ENCODE results near the gene ANKS3.

Gene ANKS3

GRCh38 chr16:4753227-4753626 lies 19.2 kb upstream of the ANKS3 start:
- Histone ChIP-seq H3K9ac (ENCODE audit: low read length in 2 of 2) (no peak overlapping the region), H3K27me3 (ENCODE audit: control insufficient read depth in 1 of 2, insufficient read depth in 2 of 2, low read length in 2 of 2) (no peaks in the 10 kb centered on the region), H3K9me3 (ENCODE audit: control insufficient read depth in 2 of 2, low read length in 2 of 2) (peaks cover 0 to 3% of the 10 kb centered on the region in 2 donors), H3K4me3 (ENCODE audit: low read length in 2 of 2) (no peak overlapping the region), H3K27ac (ENCODE audit: low read length) (no peak overlapping the region), H3K36me3 (ENCODE audit: control insufficient read depth in 2 of 2, insufficient read depth in 2 of 2, low read length in 2 of 2) (peaks cover 30 to 45% of the 10 kb centered on the region in 2 donors), H3K4me1 (ENCODE audit: control insufficient read depth, insufficient read depth, low read length) (no peaks in the 10 kb centered on the region)

DNA sequence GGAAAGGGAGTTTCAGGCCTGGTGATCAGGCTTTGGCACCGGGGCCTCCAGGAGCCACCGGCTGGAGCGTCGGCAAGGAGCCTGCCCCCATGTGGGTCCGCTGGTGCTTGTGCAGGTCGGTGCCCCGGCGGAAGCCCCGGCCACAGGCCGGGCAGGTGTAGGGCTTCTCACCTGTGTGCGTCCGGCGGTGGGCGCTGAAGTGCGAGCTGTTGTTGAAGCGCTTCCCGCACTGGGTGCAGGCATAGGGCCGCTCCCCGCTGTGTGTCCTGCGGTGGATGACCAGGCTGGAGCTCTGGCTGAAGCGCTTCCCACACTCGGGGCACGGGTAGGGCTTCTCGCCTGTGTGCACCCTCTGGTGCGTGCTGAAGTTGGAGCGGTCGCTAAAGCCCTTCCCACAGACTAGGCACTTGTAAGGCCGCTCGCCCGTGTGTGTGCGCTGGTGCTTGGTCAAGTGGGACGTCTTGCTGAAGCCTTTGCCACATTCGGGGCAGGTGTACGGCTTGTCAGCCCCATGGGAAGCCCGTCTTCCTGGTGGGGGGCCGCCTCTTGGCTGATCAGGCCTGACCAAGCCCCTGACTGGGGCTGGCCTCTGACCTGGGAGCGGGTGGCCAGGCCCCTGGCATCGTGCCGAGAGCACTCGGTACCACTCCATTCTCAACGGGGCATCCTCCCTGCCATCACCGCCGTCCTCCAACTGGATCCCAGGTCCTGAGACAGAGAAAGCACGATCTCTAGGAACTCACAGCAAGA lies 18.5 kb upstream of the ANKS3 start:
- Histone ChIP-seq H3K27ac (ENCODE audit: low read length) (no peak overlapping the region), H3K27me3 (ENCODE audit: control insufficient read depth in 1 of 2, insufficient read depth in 2 of 2, low read length in 2 of 2) (no peaks in the 10 kb centered on the region), H3K4me3 (ENCODE audit: low read length in 2 of 2) (no peak overlapping the region), H3K9me3 (ENCODE audit: control insufficient read depth in 2 of 2, low read length in 2 of 2) (peaks cover 0 to 3% of the 10 kb centered on the region in 2 donors), H3K4me1 (ENCODE audit: control insufficient read depth, insufficient read depth, low read length) (peaks cover under 1% of the 10 kb centered on the region), H3K36me3 (ENCODE audit: control insufficient read depth in 2 of 2, insufficient read depth in 2 of 2, low read length in 2 of 2) (peaks cover 28 to 41% of the 10 kb centered on the region in 2 donors), H3K9ac (ENCODE audit: low read length in 2 of 2) (no peak overlapping the region)

DNA sequence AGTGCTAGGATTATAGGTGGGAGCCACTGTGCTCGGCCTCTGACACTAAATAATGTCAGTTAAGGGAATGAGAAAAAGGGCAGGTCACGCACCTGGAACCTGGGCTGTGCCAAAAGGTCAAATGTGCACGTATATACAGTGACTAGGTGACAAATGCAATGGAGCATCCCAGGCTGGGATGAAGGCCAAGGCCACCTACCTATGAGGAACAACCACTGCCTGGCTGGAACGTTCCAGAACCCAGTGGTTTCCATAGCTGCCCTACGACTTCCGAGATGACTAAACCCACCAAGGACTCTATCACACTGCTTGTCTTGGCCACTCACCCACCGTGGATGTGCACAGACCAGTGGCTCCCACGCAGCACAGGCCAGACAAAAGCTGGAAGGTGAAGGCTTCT lies 16.8 kb upstream of the ANKS3 start:
- no peak overlapping the region for H3K27ac ChIP-seq (ENCODE audit: low read length)
- peaks cover 28 to 39% of the 10 kb centered on the region in 2 donors for H3K36me3 ChIP-seq (ENCODE audit: control insufficient read depth in 2 of 2, insufficient read depth in 2 of 2, low read length in 2 of 2)
- H3K4me3 ChIP-seq (ENCODE audit: low read length in 2 of 2), result no peak overlapping the region

GRCh38 chr16:4749700-4750257 lies 15.7 kb upstream of the ANKS3 start:
- Histone ChIP-seq H3K9ac (ENCODE audit: low read length in 2 of 2) (no peak overlapping the region), H3K36me3 (ENCODE audit: control insufficient read depth in 2 of 2, insufficient read depth in 2 of 2, low read length in 2 of 2) (peaks cover 27 to 33% of the 10 kb centered on the region in 2 donors)

More for the DNA sequence above, 16.8 kb upstream of the ANKS3 start:
- Histone ChIP-seq H3K27me3 (ENCODE audit: control insufficient read depth in 1 of 2, insufficient read depth in 2 of 2, low read length in 2 of 2) (no peaks in the 10 kb centered on the region), H3K4me1 (ENCODE audit: control insufficient read depth, insufficient read depth, low read length) (peaks cover 13% of the 10 kb centered on the region), H3K9ac (ENCODE audit: low read length in 2 of 2) (no peak overlapping the region), H3K9me3 (ENCODE audit: control insufficient read depth in 2 of 2, low read length in 2 of 2) (peaks cover 0 to 3% of the 10 kb centered on the region in 2 donors)

DNA sequence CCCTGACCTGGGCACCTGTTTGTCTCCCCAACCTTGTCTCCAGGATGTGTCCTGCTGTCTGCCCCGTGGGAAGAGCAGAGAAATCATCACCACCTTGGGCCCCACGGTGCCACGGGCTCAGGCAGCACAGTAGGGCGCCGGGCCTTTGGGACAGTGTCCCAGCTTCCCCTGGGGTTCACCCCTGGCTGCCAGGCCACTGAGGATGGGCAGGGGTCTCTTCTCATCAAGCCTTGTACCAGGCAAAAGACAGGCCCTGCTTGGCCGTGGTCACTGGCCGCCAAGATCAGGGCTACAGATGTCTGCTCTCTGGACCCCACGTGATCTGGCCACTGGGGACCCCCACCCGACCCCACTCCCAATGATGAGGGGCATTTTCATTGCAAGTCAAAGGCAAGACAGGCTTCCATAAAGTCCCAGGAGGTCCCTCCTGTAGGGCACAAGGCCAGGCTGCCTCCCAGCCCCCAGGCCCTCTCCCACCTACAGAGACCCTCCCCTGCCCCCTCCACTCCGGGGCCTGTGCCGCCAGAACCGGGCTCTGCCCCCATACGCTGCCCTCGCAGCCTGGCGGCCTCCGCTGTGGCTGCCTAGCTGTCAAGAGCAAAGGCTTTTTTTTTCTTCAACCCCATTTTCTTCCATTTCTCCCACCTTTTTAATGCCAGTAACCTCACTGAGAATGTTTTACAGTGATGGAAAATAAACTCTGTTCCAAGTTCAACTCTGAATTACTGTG lies 14.8 kb upstream of the ANKS3 start:
- no peaks in the 10 kb centered on the region for H3K9me3 ChIP-seq (ENCODE audit: control insufficient read depth in 2 of 2, low read length in 2 of 2)
- H3K27ac ChIP-seq (ENCODE audit: low read length), result no peak overlapping the region
- no peak overlapping the region for H3K4me3 ChIP-seq (ENCODE audit: low read length in 2 of 2)
- H3K27me3 ChIP-seq (ENCODE audit: control insufficient read depth in 1 of 2, insufficient read depth in 2 of 2, low read length in 2 of 2), result no peaks in the 10 kb centered on the region
- H3K36me3 ChIP-seq (ENCODE audit: control insufficient read depth in 2 of 2, insufficient read depth in 2 of 2, low read length in 2 of 2), result peaks cover 25 to 29% of the 10 kb centered on the region in 2 donors
- H3K9ac ChIP-seq (ENCODE audit: low read length in 2 of 2), result no peak overlapping the region
- peaks cover 13% of the 10 kb centered on the region for H3K4me1 ChIP-seq (ENCODE audit: control insufficient read depth, insufficient read depth, low read length)

More at GRCh38 chr16:4749700-4750257, 15.7 kb upstream of the ANKS3 start:
- H3K9me3 ChIP-seq (ENCODE audit: control insufficient read depth in 2 of 2, low read length in 2 of 2), result peaks cover 0 to 2% of the 10 kb centered on the region in 2 donors
- no peak overlapping the region for H3K4me3 ChIP-seq (ENCODE audit: low read length in 2 of 2)
- H3K4me1 ChIP-seq (ENCODE audit: control insufficient read depth, insufficient read depth, low read length), result peaks cover 13% of the 10 kb centered on the region
- no peak overlapping the region for H3K27ac ChIP-seq (ENCODE audit: low read length)
- H3K27me3 ChIP-seq (ENCODE audit: control insufficient read depth in 1 of 2, insufficient read depth in 2 of 2, low read length in 2 of 2), result no peaks in the 10 kb centered on the region

GRCh38 chr16:4747906-4748681 lies 14.0 kb upstream of the ANKS3 start:
- Histone ChIP-seq H3K4me1 (ENCODE audit: control insufficient read depth, insufficient read depth, low read length) (peaks cover 19% of the 10 kb centered on the region), H3K27me3 (ENCODE audit: control insufficient read depth in 1 of 2, insufficient read depth in 2 of 2, low read length in 2 of 2) (no peaks in the 10 kb centered on the region), H3K9me3 (ENCODE audit: control insufficient read depth in 2 of 2, low read length in 2 of 2) (no peaks in the 10 kb centered on the region), H3K9ac (ENCODE audit: low read length in 2 of 2) (no peak overlapping the region), H3K27ac (ENCODE audit: low read length) (no peak overlapping the region), H3K36me3 (ENCODE audit: control insufficient read depth in 2 of 2, insufficient read depth in 2 of 2, low read length in 2 of 2) (peaks cover 21 to 22% of the 10 kb centered on the region in 2 donors), H3K4me3 (ENCODE audit: low read length in 2 of 2) (no peak overlapping the region)

DNA sequence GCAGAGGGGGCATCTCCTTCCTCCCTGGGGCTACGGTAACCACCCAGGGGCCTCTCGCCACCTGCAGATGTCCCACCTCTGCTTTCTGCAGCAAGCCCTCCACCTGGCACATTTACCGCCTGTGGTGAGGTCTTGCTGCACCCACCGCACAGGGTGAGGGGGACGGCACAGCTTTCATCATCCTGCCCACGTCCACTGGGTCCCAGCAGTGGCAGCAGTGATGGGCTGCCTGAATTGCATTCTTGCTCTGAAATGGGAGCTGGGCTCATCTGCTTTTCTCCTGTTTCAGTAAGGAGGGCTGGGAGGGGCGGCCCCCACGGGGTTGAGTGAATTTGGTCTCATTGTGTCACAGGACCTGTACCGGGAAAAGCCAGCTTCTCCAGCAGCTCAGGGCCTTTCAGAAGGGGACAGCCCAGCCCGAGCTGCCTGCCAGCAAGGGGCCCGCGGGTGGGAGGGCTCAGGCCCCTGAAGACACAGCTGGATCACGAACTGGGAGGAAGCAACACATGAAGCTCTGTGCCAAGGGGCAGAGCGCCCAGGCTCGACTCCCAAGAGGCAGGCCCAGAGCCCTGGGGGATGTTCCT lies 13.0 kb upstream of the ANKS3 start:
- Histone ChIP-seq H3K9ac (ENCODE audit: low read length in 2 of 2) (no peak overlapping the region), H3K4me1 (ENCODE audit: control insufficient read depth, insufficient read depth, low read length) (peaks cover 22% of the 10 kb centered on the region), H3K36me3 (ENCODE audit: control insufficient read depth in 2 of 2, insufficient read depth in 2 of 2, low read length in 2 of 2) (peaks cover 12 to 14% of the 10 kb centered on the region in 2 donors)

GRCh38 chr16:4746215-4746614 lies 12.1 kb upstream of the ANKS3 start:
- Histone ChIP-seq H3K9me3 (ENCODE audit: control insufficient read depth in 2 of 2, low read length in 2 of 2) (no peaks in the 10 kb centered on the region), H3K27ac (ENCODE audit: low read length) (no peak overlapping the region), H3K27me3 (ENCODE audit: control insufficient read depth in 1 of 2, insufficient read depth in 2 of 2, low read length in 2 of 2) (no peaks in the 10 kb centered on the region), H3K4me1 (ENCODE audit: control insufficient read depth, insufficient read depth, low read length) (peaks cover 22% of the 10 kb centered on the region), H3K9ac (ENCODE audit: low read length in 2 of 2) (no peak overlapping the region), H3K4me3 (ENCODE audit: low read length in 2 of 2) (no peak overlapping the region), H3K36me3 (ENCODE audit: control insufficient read depth in 2 of 2, insufficient read depth in 2 of 2, low read length in 2 of 2) (peaks cover 4 to 6% of the 10 kb centered on the region in 2 donors)

More for the DNA sequence above, 13.0 kb upstream of the ANKS3 start:
- no peak overlapping the region for H3K4me3 ChIP-seq (ENCODE audit: low read length in 2 of 2)
- no peaks in the 10 kb centered on the region for H3K9me3 ChIP-seq (ENCODE audit: control insufficient read depth in 2 of 2, low read length in 2 of 2)
- no peak overlapping the region for H3K27ac ChIP-seq (ENCODE audit: low read length)
- no peaks in the 10 kb centered on the region for H3K27me3 ChIP-seq (ENCODE audit: control insufficient read depth in 1 of 2, insufficient read depth in 2 of 2, low read length in 2 of 2)

GRCh38 chr16:4745274-4745569 lies 11.2 kb upstream of the ANKS3 start:
- peaks cover 0 to 2% of the 10 kb centered on the region in 2 donors for H3K36me3 ChIP-seq (ENCODE audit: control insufficient read depth in 2 of 2, insufficient read depth in 2 of 2, low read length in 2 of 2)
- no peak overlapping the region for H3K27ac ChIP-seq (ENCODE audit: low read length)
- H3K9me3 ChIP-seq (ENCODE audit: control insufficient read depth in 2 of 2, low read length in 2 of 2), result no peaks in the 10 kb centered on the region
- no peak overlapping the region for H3K4me3 ChIP-seq (ENCODE audit: low read length in 2 of 2)
- no peaks in the 10 kb centered on the region for H3K27me3 ChIP-seq (ENCODE audit: control insufficient read depth in 1 of 2, insufficient read depth in 2 of 2, low read length in 2 of 2)
- peaks cover 22% of the 10 kb centered on the region for H3K4me1 ChIP-seq (ENCODE audit: control insufficient read depth, insufficient read depth, low read length)
- H3K9ac ChIP-seq (ENCODE audit: low read length in 2 of 2), result no peak overlapping the region

DNA sequence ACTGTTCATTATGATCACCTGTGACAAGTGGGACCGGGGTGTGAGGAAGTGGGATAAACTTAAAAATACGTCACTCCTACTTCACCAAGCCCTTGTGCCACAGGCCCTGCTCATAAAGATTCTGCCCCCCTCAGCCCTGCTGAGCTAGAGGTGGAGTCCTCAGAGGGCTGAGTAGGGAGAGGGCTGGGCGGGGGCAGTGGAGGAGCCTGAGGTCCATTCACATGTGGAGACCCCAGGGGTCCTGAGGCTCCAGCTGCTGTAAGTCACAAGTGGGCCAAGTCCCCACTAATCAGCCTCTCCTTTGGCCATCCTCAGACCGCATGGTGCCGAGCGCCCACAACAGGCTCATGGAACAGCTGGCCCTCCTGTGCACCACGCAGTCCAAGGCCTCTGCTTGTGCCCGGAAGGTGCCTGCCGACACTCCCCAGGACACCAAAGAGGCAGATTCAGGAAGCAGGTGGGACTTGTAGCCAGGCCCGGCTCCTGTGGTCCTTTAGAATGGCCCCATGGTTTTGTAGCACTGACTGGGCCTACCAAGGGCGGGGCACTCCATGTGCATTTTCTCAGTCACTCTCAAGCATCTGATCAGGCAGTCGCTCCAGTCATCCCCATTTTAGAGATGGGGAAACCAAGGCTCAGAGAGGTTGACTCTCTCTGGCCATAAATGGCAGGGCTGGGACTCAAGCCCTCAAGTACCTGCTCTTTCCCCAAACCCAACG lies 10.6 kb upstream of the ANKS3 start:
- H3K27ac ChIP-seq (ENCODE audit: low read length), result no peak overlapping the region
- H3K9ac ChIP-seq (ENCODE audit: low read length in 2 of 2), result no peak overlapping the region
- no peaks in the 10 kb centered on the region for H3K27me3 ChIP-seq (ENCODE audit: control insufficient read depth in 1 of 2, insufficient read depth in 2 of 2, low read length in 2 of 2)

More for the DNA sequence above, 10.6 kb upstream of the ANKS3 start:
- no peak overlapping the region for H3K4me3 ChIP-seq (ENCODE audit: low read length in 2 of 2)
- H3K4me1 ChIP-seq (ENCODE audit: control insufficient read depth, insufficient read depth, low read length), result peaks cover 22% of the 10 kb centered on the region
- peaks cover 0 to 2% of the 10 kb centered on the region in 2 donors for H3K36me3 ChIP-seq (ENCODE audit: control insufficient read depth in 2 of 2, insufficient read depth in 2 of 2, low read length in 2 of 2)
- no peaks in the 10 kb centered on the region for H3K9me3 ChIP-seq (ENCODE audit: control insufficient read depth in 2 of 2, low read length in 2 of 2)

Measured in stomach smooth muscle (tissue), 2 donors.